MCF 10A (cell line): ENCODE measurements around the gene ALAS2. TPM values are rescaled to one million over a fixed set of nuclear protein-coding genes. Genes with fewer than 3 reads are reported as not detected.

Source experiments
- BruUV-seq: library from RNA; stranded (reverse); fragments of 400-500 nt; replicated peaks from 2 replicates; lab custom pipeline; 2021; lab: Mats Ljungman, UMichigan
- CTCF ChIA-PET: fragments of 300-600 bp; sonication (Branson Sonifier 250); formaldehyde crosslinking; extraction: SDS; loops from one replicate; lab custom pipeline; 2021; ENCODE audit warnings: antibody characterized with exemption, inconsistent platforms; lab: Yijun Ruan, JAX
- POLR2A ChIA-PET: fragments of 300-600, 350-650 bp; sonication (Branson Sonifier 250); formaldehyde crosslinking; extraction: SDS; loops from one replicate; lab custom pipeline; 2020; ENCODE audit warnings: antibody characterized with exemption, inconsistent platforms; lab: Yijun Ruan, JAX
- DNase-seq: peaks from one replicate; pipeline ENCODE4 v3.0.0-alpha.2; 2018; ENCODE audit not compliant: unreplicated experiment
- H3K27ac Mint-ChIP-seq: one replicate; pipeline ENCODE4 v1.8.0; 2022; ENCODE audit warnings: mild to moderate bottlenecking, low read depth, mixed read lengths; ENCODE audit not compliant: unreplicated experiment
- H3K27me3 Mint-ChIP-seq: one replicate; pipeline ENCODE4 v1.8.0; 2022; ENCODE audit warnings: mixed read lengths; ENCODE audit not compliant: insufficient read depth, unreplicated experiment
- H3K36me3 Mint-ChIP-seq: one replicate; pipeline ENCODE4 v1.8.0; 2022; ENCODE audit warnings: mild to moderate bottlenecking, moderate library complexity, mixed read lengths; ENCODE audit not compliant: insufficient read depth, unreplicated experiment
- H3K4me1 Mint-ChIP-seq: one replicate; pipeline ENCODE4 v1.8.0; 2022; ENCODE audit warnings: mixed read lengths; ENCODE audit not compliant: insufficient read depth, unreplicated experiment
- H3K4me3 Mint-ChIP-seq: one replicate; pipeline ENCODE4 v1.8.0; 2022; ENCODE audit warnings: mild to moderate bottlenecking, moderate library complexity, mixed read lengths; ENCODE audit not compliant: unreplicated experiment
- H3K9me3 Mint-ChIP-seq: one replicate; pipeline ENCODE4 v1.8.0; 2022; ENCODE audit warnings: mixed read lengths; ENCODE audit not compliant: unreplicated experiment
- intact Hi-C: fragments of 100-400 bp; cut with micrococcal nuclease; formaldehyde crosslinking; loops from 2 replicates; pipeline ENCODE4 v1.14.1; 2022
- total RNA-seq: library from RNA; stranded (reverse); gene quantifications from 2 replicates; pipeline ENCODE4 v1.2.3, GENCODE V29; 2022
- TF ChIP-seq, protein P1 (sequence below): fragments of 200-600 bp; IDR thresholded peaks from one replicate; pipeline ENCODE4 v1.8.0; 2022; ENCODE audit warnings: antibody characterized with exemption, mild to moderate bottlenecking; ENCODE audit not compliant: unreplicated experiment

Gene ALAS2
- total RNA-seq, 1 experiment from 2014 or later, result not detected

DNA sequence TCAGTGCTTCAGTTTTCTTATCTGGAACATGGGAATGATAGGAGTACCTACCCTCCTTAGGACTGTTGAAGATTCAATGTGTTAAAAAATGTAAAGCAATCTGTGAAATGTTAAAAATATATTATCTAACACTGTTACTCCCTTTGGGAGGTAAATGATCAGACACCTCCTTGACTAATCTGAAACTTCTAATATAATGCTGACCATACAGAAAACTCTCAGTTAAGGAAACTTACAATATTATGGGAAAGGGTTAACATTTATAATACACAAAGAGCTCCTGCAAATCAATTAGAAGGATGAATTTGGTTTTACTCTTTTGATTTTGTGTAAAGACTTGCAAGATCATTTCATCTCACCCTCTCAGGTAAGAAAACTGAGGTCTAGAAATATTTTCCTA is 35.2 kb downstream of the ALAS2 start:
- CTCF ChIA-PET, result interaction anchor here (0.8 kb wide), 1 partner anchor 14 kb away, joined by 3 read pairs; no protein-coding TSS in a partner anchor
- H3K9me3 Mint-ChIP-seq, result no peaks in the 10 kb centered on the region
- intact Hi-C loops, result no loop called here

DNA sequence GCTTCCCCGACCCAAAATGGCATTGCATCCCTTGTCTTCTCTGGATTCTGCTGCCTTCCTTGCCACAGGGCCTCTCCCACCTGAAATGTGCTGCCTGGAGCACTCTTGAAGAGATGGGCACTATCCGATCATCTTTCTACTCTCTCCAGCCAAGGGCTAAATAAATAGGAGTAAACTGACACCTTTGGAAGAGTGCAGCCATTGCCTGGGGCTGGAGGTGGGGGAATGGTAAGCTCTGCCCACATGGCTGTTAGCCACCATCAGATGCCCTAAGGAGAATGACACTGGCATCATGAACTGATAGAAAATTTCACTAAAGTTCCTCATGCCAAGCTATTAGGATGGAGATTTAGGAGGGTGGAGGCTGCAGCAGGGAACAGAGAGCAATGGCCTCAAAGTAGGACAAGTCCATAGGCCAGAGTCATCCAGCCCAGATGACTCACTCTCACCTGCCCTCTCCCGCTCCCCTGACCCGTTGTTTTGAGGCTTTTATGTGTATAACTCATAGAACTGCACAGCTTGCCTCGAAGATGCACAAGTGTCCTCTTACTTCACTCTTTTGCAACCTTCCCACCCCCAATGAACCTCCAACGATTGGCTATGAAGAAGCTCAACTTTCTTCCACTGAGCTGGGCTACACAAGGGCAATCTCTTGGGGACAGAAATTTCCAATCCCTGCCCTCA is 36.0 kb downstream of the ALAS2 start:
- Mint-ChIP-seq H3K9me3 (no peaks in the 10 kb centered on the region), H3K4me3 (no peak overlapping the region), H3K27me3 (peaks cover 55% of the 10 kb centered on the region), H3K36me3 (no peaks in the 10 kb centered on the region), H3K4me1 (no peaks in the 10 kb centered on the region), H3K27ac (no peak overlapping the region)
- TF ChIP-seq, protein P1, sequence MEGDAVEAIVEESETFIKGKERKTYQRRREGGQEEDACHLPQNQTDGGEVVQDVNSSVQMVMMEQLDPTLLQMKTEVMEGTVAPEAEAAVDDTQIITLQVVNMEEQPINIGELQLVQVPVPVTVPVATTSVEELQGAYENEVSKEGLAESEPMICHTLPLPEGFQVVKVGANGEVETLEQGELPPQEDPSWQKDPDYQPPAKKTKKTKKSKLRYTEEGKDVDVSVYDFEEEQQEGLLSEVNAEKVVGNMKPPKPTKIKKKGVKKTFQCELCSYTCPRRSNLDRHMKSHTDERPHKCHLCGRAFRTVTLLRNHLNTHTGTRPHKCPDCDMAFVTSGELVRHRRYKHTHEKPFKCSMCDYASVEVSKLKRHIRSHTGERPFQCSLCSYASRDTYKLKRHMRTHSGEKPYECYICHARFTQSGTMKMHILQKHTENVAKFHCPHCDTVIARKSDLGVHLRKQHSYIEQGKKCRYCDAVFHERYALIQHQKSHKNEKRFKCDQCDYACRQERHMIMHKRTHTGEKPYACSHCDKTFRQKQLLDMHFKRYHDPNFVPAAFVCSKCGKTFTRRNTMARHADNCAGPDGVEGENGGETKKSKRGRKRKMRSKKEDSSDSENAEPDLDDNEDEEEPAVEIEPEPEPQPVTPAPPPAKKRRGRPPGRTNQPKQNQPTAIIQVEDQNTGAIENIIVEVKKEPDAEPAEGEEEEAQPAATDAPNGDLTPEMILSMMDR, result no peak
- intact Hi-C loops, result no loop called here
- BruUV-seq, result no TSS peak
- no peak for DNase-seq
- ChIA-PET POLR2A (no interaction called here), CTCF (no interaction called here)

More for the DNA sequence above, 35.2 kb downstream of the ALAS2 start:
- POLR2A ChIA-PET, result interaction anchor here (1.4 kb wide), 1 partner anchor 356 kb away, joined by 3 read pairs; no protein-coding TSS in a partner anchor
- no TSS peak for BruUV-seq
- H3K27ac Mint-ChIP-seq, result no peak overlapping the region
- peaks cover 50% of the 10 kb centered on the region for H3K27me3 Mint-ChIP-seq
- H3K4me1 Mint-ChIP-seq, result no peaks in the 10 kb centered on the region
- DNase-seq, result no peak
- no peak overlapping the region for H3K4me3 Mint-ChIP-seq
- TF ChIP-seq, protein P1, result no peak
- H3K36me3 Mint-ChIP-seq, result peaks cover 5% of the 10 kb centered on the region

DNA sequence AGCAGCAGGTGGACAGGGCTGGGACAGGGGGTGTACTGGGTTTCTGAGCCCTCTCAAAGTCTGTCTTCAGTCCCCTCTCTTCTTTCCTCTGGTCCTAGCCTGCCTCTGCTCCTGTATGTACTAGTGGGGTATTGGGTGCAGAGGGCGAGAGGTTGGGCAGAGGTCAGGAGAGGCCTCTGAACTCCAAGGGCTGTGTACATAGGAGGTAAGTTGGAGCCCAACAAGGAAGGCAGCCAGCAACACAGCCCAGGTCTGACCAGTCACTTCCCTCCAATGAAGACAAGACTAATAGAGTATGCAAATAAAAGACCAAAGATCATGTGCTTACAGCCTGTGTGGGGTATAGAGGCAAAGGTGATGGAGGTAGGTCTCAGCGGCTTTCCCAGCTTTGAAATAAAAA is 36.7 kb downstream of the ALAS2 start, which contains the start of gene PFKFB1:
PFKFB1 (minus strand) TSS at position 90 of the 400 bp plus-strand sequence. CDS start 181 bp downstream, outside the sequence.
- Mint-ChIP-seq H3K36me3 (no peaks in the 10 kb centered on the region), H3K4me3 (no peak within 1 kb of the TSS), H3K9me3 (no peaks in the 10 kb centered on the region), H3K4me1 (no peaks in the 10 kb centered on the region), H3K27me3 (peaks cover 62% of the 10 kb centered on the region), H3K27ac (no peak within 1 kb of the TSS)
- DNase-seq, result no peak
- POLR2A ChIA-PET, result no interaction called here
- intact Hi-C loops, result no loop called here
- no TSS peak for BruUV-seq
- CTCF ChIA-PET, result no interaction called here
- TF ChIP-seq, protein P1, result no peak

DNA sequence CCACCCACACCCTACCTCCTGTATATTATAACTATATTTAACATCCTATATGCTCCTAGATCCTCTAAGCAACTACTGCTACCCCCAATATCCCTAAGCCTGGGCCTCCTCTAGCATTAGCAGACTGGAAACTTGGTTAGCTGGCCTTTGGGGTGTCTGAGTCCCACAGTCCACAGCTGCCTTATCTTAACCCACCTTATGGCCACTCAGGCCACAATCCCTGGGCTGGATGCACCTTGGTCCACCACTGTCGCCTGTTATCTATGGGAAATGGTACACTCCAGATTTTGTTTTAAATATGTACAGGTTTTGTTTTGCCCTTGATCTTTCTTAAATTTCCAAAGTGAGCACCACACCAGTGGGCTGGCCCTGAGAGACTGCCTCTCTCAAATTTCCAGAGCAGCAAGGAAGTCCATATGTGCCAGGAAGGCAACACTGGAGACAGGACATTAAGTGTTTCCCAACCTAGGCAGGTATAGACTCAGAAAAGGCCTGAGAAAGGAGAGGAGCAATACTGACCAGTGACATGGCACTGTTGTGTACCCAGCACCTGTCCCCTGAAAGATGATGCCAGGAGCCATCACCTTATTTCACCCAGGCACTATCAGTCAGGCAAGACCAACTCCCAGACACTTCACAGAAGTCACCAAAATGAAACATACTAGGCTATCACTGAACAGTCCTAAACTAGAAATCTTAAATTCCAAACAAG is 37.7 kb downstream of the ALAS2 start:
- H3K27ac Mint-ChIP-seq, result no peak overlapping the region
- no TSS peak for BruUV-seq
- peaks cover 69% of the 10 kb centered on the region for H3K27me3 Mint-ChIP-seq
- CTCF ChIA-PET, result interaction anchor here (0.6 kb wide), 4 partner anchors 10 to 1056 kb away, joined by 3 to 6 read pairs (median 3); no protein-coding TSS in a partner anchor
- H3K9me3 Mint-ChIP-seq, result no peaks in the 10 kb centered on the region
- POLR2A ChIA-PET, result no interaction called here
- H3K4me3 Mint-ChIP-seq, result no peak overlapping the region
- H3K4me1 Mint-ChIP-seq, result no peaks in the 10 kb centered on the region
- DNase-seq, result no peak
- no peaks in the 10 kb centered on the region for H3K36me3 Mint-ChIP-seq
- TF ChIP-seq, protein P1, result no peak
- intact Hi-C loops, result no loop called here
